Fibroblast of skin of abdomen (primary cell): ENCODE measurements around the gene SDK1.

Experiments
- DNase-seq: peaks from one replicate; pipeline ENCODE4 v3.0.0-alpha.2; 2013

SDK1 gene

DNA sequence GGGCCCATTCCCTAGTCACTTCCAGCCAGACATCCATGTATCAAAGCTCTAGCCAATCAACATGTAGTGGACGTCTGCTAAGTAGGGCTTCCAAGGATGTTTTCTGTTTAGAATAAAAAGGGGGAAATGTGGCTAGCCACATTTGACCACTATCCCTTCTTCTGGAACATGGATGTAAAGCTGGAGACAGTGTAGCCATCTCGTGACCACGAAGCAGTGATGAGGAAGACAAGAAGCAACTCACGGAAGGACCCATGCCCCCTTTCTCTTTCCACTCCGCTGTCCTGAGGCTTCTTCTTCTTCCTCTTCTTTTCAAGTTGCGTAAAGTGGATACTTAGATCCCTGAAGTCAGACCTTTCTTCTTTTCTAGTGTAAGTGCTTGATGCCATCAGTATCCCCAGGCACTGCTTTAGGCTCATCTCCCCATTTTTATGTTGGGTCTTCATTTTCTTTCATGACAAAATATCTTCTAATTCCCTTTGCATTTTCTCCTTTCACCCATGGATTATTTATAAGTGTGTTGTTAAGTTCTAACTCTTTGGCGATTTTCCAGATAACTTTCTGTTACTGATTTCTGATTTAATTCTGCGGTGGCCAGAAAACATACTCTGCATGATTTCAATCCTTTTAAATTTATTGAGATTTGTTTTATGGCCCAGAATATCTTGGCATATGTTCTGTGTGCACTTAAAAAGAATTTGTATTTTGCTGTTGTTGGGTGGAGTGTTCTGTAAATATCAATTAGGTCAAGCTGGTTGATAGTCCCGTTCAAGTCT, 594.5 kb downstream of the SDK1 start:
- no peak for DNase-seq

DNA sequence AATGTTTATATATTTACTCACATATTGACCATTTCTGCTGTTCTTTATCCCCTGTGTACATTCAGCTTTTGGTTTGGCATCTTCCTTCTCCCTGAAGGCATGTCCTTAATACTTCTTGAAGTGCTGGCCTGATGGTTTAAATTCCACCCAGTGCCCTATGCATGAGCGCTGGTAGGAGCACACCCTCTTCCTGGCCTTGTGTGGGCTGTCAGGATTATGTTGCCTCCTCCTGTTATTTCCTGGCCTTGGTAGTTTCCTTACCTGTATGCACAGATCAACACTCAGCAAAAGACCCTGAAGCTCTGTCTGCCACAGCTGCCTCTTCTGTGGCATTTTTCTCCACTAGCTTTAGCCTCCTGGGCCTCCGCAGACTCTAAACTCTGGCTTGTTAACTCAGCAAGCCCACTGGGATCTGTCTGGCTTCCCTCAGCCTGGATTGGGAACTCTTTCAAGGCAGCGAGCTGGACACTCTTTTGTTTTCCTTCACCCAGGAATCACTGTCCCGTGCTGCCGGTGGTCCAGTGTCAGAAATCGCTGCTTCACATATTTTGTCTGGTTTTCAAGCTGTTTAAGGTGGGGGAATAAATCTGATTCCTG, 595.2 kb downstream of the SDK1 start:
- no peak for DNase-seq

- peak; percentile 51 for DNase-seq
Measured at GRCh38 chr7:3897430-3898372, 596.6 kb downstream of the SDK1 start.

- DNase-seq: peak; percentile 17
Measured at GRCh38 chr7:3899559-3899991, 598.5 kb downstream of the SDK1 start.

- no peak for DNase-seq
Measured at GRCh38 chr7:3908153-3908552, 607.1 kb downstream of the SDK1 start.

DNA sequence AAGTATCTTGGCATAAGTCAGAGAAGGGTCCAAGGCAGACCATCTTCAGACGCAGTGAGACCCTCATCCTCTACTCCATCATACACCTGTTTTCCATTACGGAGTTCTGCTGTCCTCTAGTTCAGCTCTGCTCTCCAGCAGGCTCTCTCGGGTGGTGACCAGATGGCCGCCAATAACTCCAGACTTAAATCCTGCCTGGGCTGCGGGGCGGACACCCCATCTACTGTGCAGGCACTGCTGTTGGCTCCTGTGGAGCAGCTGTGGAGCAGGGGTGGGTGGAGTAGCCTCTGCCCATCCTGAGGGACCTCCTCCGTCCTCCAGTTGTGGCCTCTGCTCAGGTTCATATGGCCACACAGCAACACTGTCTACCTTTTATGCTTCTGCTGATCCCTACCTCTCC, 608.1 kb downstream of the SDK1 start:
- DNase-seq: no peak

- DNase-seq: peak; percentile 12
Measured at GRCh38 chr7:3910054-3910453, 609.0 kb downstream of the SDK1 start.

DNA sequence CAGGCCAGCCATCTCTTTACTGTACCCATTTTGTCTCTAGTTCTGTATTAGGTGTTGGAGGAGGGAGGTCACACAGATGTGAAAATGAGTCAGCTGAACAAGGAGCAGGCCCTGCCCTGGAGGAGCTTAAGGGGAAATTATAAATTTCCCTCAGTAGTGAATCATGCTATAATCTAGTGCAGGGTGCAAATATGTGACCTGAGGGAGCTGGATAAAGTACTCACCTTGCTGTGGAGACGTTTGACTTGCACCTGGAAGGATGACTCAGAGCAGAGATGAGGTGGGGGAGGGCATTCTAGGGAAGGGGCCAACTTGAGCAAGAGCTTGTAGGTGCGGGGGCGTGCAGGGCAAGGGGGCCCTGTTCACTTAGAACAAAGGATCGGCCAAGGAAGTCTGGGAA, 610.6 kb downstream of the SDK1 start:
- no peak for DNase-seq

DNA sequence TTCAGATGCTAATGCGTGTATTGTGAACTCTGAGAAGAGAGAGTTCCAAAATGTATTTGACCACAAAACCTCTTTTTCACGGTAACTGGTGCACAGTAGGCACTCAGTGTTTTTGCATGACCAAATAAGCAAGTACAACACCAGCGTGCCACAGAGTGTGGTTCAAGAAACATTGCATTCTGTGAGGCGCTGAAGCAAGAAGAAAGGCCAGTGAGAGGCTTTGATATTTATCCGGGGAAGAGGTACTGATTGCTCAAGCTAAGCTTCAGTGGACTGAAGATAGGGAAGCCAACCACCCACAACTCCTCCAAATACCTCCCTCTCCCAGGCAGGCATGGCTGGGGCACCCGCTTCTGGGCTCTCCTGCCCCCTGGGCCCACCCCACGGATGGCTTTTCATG, 611.2 kb downstream of the SDK1 start:
- no peak for DNase-seq

- DNase-seq: no peak
Measured at GRCh38 chr7:3914051-3914775, 613.2 kb downstream of the SDK1 start.

- DNase-seq: no peak
Measured at GRCh38 chr7:3915337-3915878, 614.4 kb downstream of the SDK1 start.

GRCh38 chr7:3916146-3916545, 615.1 kb downstream of the SDK1 start:
- no peak for DNase-seq

- DNase-seq: no peak
Measured at GRCh38 chr7:3917436-3917835, 616.4 kb downstream of the SDK1 start.

DNA sequence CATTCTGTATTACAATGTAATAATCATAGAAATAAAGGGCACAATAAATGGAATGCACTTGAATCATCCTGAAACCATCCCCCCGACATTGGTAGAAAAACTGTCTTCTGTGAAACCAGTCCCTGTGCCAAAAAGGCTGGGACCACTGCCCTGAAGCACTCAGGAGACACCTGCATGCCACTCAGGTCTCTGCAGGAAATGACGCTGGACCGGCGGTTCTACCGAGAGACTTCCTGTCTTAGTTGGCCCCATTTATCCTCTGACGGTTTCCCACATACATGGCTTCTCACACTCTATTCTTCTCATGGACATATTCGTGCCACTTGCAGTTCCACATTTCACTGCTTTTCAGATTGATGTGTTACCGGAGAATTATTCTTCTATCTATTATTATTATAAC, 617.5 kb downstream of the SDK1 start:
- no peak for DNase-seq

DNA sequence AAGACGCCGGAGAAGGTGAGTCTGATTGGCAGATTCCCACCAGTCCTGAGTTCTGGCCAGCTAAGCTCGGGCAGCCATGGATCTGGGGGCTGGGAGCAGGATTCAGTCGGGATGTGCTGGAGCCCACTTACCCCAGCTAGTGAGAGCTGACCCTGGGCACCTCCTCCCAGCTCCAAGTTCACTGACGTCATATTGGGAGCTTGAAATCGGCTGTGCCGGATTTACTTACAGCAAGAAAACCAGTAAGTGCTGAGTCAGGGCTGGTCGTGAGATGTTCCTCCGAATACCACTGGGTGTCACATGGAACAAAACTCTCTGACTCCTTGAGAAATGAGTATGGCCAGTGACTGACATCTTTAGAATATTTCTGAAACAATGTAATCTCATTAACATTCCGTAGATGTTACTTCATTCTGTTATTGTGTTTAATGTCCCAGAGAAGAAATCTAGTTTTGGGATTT, 621.2 kb downstream of the SDK1 start:
- peak; percentile 95 for DNase-seq

GRCh38 chr7:3923307-3923918, 622.4 kb downstream of the SDK1 start:
- no peak for DNase-seq

DNA sequence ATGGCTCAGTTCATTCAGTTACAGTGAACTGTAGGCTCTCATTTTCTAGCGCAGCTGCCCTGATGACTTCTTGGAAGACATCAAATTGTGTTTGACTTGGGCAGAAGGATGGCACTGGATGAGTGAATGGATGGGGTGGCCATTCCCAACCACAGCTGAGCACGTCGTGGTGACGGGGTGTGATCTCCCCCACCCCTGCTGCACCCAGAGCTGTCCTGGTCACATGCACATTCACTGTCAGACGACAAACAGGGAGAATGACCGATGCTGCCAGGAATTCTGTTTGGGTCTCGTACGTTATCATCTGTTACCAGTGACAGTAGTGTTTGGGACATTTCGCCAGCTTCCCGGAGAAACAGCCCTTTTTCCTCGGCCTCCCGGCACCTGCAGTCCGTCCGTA, 623.2 kb downstream of the SDK1 start:
- no peak for DNase-seq

DNA sequence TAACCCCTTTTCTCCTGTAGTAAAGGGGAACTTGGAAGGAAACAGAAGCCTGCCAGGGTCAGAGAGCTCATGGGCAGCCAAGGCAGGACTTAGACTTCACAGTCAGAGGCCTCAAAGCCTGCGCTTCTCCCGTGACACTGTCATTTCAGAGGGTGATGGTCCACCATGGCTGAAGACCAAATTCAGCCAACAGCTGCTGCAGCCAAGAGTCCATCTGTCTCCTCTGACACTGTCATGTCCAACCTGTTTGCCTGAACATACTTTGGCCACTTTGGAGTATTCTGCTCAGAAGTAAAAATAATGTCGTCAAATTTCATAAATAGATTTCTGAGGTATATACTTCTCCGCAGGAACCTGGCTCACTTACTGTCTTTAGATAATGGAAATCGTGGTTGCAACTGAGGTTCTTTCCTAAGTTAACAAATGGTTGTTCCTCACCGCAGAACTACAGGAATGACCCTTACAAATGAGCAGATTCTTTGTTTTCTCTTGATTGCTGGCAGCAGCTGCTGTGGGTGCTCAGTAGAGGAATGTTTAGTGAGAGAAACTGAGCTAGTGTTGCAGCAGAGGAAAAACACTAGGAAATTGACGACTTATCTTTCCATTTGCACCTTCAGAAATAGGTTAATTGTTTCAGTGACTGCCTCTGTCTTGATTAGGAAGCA, 626.5 kb downstream of the SDK1 start:
- no peak for DNase-seq

- DNase-seq: no peak
Measured at GRCh38 chr7:3928727-3929515, 627.9 kb downstream of the SDK1 start.

DNA sequence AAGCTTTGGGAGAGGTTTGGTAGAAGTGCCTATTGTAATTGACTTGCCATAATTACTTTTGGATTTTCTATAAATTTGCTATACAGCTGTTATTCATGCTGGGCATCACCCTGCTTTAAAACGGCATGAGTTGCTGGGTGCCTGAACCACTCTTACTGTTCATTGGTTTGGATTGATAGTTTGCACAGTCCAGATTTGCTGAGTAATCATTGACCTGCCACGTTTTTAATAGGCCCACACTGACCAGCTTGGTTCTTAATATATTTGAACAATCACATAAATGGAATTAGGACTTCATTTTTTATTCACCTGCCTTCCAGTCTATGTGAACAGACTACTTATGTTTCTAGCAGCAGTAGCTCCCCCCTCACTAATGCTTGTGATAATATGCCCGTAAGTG, 630.8 kb downstream of the SDK1 start:
- no peak for DNase-seq
